OCI-LY1 (cell line): ENCODE data around the gene ZNF598.

ENCODE experiments used
- H2AFZ ChIP-seq: fragments of 200-600 bp; sonication (generic), shearing (Covaris generic); 2 replicates; pipeline ENCODE4 v1.6.0; 2014; ENCODE audit warnings: antibody characterized with exemption, mild to moderate bottlenecking, low read length
- H3F3A ChIP-seq: fragments of 200-600 bp; sonication (generic), shearing (Covaris generic); 2 replicates; pipeline ENCODE4 v1.6.0; 2014; ENCODE audit warnings: mild to moderate bottlenecking, antibody characterized with exemption, low read length, moderate library complexity; ENCODE audit not compliant: insufficient read depth
- H3K27ac ChIP-seq: fragments of 200-600 bp; sonication (generic); 2 replicates; pipeline ENCODE4 v1.5.1; 2014; ENCODE audit warnings: low read length, mixed run types, mild to moderate bottlenecking, low read depth; ENCODE audit not compliant: poor library complexity, severe bottlenecking
- H3K27me3 ChIP-seq: fragments of 200-600 bp; sonication (generic); 2 replicates; pipeline ENCODE4 v1.6.0; 2014; ENCODE audit warnings: antibody characterized with exemption, mild to moderate bottlenecking, low read length, moderate library complexity; ENCODE audit not compliant: insufficient read depth
- H3K36me3 ChIP-seq: fragments of 200-600 bp; sonication (generic); 2 replicates; pipeline ENCODE4 v1.6.1; 2014; ENCODE audit warnings: mild to moderate bottlenecking, antibody characterized with exemption, low read length, moderate library complexity, mixed read lengths; ENCODE audit not compliant: insufficient read depth
- H3K4me1 ChIP-seq: fragments of 200-600 bp; sonication (generic); 2 replicates; pipeline ENCODE4 v1.5.1; 2014; ENCODE audit warnings: mild to moderate bottlenecking, low read length, moderate library complexity; ENCODE audit not compliant: insufficient read depth, severe bottlenecking
- H3K4me2 ChIP-seq: fragments of 200-600 bp; sonication (generic), shearing (Covaris generic); 2 replicates; pipeline ENCODE4 v1.6.1; 2014; ENCODE audit warnings: low read length
- H3K4me3 ChIP-seq: fragments of 200-600 bp; sonication (generic); 2 replicates; pipeline ENCODE4 v1.5.1; 2014; ENCODE audit warnings: low read length, low read depth, mild to moderate bottlenecking, mixed read lengths; ENCODE audit not compliant: poor library complexity, severe bottlenecking
- H3K79me2 ChIP-seq: fragments of 200-600 bp; shearing (Covaris generic); 2 replicates; pipeline ENCODE4 v1.6.1; 2016; ENCODE audit warnings: mixed run types, low read length, mixed read lengths; ENCODE audit not compliant: insufficient read depth
- H3K9ac ChIP-seq: fragments of 200-600 bp; sonication (generic), shearing (Covaris generic); 2 replicates; pipeline ENCODE4 v1.6.1; 2014; ENCODE audit warnings: mild to moderate bottlenecking, low read length, mixed read lengths
- H3K9me2 ChIP-seq: fragments of 200-600 bp; sonication (generic), shearing (Covaris generic); 2 replicates; pipeline ENCODE4 v1.6.1; 2014; ENCODE audit warnings: low read depth, mild to moderate bottlenecking, low read length, mixed read lengths
- H3K9me3 ChIP-seq: fragments of 200-600 bp; shearing (Covaris generic); 2 replicates; pipeline ENCODE4 v1.6.1; 2014; ENCODE audit warnings: low read length, mixed read lengths
- H4K20me1 ChIP-seq: fragments of 200-600 bp; sonication (generic), shearing (Covaris generic); 2 replicates; pipeline ENCODE4 v1.6.0; 2016; ENCODE audit warnings: mild to moderate bottlenecking, low read length; ENCODE audit not compliant: insufficient read depth
- EZH2 ChIP-seq: fragments of 200-600 bp; sonication (generic), shearing (Covaris generic); IDR thresholded peaks from 2 replicates; pipeline ENCODE4 v1.8.0; 2017; ENCODE audit warnings: borderline replicate concordance, mixed run types, mild to moderate bottlenecking, antibody characterized with exemption, low read length, moderate library complexity, mixed read lengths
- TF ChIP-seq, protein P1 (sequence below): fragments of 200-600 bp; sonication (generic), shearing (Covaris generic); IDR thresholded peaks from 2 replicates; pipeline ENCODE4 v1.5.1; 2017; ENCODE audit warnings: mild to moderate bottlenecking, antibody characterized with exemption, low read length, moderate library complexity, mixed read lengths

The ZNF598 gene

DNA sequence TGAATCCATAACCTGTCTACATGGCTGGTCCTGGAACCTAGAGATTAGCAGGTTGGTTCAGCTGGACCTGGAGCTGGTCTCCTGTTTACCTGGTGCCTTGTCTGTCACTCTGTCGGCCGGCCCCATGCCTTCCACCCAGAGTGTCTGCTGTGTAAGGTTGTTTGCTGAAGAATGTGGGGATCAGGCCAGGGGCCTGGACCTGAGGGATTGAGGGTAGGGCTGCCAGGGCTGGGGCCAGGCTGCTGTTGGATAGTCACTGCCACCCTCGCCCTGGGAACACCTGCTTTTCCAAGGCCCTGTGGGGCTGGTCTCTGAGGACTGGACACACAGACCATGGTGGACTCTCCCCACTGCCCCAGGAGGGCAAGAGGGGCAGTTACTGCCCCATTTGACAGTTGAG is 18.5 kb upstream of the ZNF598 start:
- no peaks in the 10 kb centered on the region for H3K9me3 ChIP-seq
- no peak overlapping the region for H3K4me2 ChIP-seq
- peaks cover 28% of the 10 kb centered on the region for H3K27me3 ChIP-seq
- H2AFZ ChIP-seq = no peak overlapping the region
- H3K9ac ChIP-seq = no peak overlapping the region
- no peak overlapping the region for H3K4me3 ChIP-seq
- TF ChIP-seq EZH2 = no peak
- TF ChIP-seq, protein P1, sequence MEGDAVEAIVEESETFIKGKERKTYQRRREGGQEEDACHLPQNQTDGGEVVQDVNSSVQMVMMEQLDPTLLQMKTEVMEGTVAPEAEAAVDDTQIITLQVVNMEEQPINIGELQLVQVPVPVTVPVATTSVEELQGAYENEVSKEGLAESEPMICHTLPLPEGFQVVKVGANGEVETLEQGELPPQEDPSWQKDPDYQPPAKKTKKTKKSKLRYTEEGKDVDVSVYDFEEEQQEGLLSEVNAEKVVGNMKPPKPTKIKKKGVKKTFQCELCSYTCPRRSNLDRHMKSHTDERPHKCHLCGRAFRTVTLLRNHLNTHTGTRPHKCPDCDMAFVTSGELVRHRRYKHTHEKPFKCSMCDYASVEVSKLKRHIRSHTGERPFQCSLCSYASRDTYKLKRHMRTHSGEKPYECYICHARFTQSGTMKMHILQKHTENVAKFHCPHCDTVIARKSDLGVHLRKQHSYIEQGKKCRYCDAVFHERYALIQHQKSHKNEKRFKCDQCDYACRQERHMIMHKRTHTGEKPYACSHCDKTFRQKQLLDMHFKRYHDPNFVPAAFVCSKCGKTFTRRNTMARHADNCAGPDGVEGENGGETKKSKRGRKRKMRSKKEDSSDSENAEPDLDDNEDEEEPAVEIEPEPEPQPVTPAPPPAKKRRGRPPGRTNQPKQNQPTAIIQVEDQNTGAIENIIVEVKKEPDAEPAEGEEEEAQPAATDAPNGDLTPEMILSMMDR = no peak
- no peaks in the 10 kb centered on the region for H3K79me2 ChIP-seq
- no peaks in the 10 kb centered on the region for H3K36me3 ChIP-seq
- H3K4me1 ChIP-seq = peaks cover 10% of the 10 kb centered on the region
- no peaks in the 10 kb centered on the region for H3K9me2 ChIP-seq
- H4K20me1 ChIP-seq = no peaks in the 10 kb centered on the region
- H3F3A ChIP-seq = no peaks in the 10 kb centered on the region
- H3K27ac ChIP-seq = no peak overlapping the region

DNA sequence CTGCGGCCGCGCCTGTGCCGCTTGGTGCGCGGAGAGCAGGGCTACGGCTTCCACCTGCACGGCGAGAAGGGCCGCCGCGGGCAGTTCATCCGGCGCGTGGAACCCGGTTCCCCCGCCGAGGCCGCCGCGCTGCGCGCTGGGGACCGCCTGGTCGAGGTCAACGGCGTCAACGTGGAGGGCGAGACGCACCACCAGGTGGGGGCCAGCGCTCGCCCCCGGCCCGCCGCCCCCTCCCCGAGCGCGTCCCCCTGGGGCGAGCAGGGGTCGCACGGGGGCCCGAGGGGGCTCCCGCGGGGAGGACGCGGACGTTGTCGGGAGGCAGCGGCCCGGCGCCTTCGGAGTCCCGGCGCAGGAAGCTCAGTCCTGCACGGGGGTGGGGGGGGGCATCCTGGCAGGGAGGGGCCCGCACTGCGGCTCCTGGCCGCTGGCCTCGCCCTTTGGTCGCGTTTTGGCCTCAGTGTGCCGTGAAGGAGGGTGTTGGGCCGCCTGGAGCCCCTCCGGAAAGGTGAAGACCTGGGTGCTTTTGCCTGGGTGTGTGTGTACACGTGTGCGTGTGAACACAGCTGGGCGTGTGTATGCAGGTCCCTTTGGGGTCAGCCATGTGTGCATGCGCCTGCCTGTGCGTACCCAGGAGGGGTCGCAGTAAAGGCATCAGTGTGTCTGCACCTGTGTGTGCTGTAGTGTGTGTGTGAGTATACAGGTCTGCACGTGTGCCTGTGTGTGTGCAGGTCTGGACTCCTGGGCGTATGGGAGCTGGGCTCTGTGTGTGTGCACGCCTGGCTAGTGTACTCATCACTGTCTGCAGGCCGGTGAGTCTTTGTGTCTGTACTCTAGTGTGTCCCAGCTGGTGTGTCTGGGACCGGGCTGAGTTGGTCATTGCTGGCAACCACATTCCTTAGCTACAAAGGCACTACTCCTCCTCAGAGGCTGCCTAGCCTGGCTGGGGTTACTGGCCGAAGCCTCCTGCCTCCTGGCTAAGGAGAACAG is 17.7 kb upstream of the ZNF598 start:
- Histone ChIP-seq H3K9me2 (no peaks in the 10 kb centered on the region), H3K36me3 (no peaks in the 10 kb centered on the region), H3K4me1 (peaks cover 16% of the 10 kb centered on the region), H3K27me3 (peaks cover 28% of the 10 kb centered on the region), H3K79me2 (no peaks in the 10 kb centered on the region), H2AFZ (no peak overlapping the region), H3K9ac (no peak overlapping the region), H3K27ac (no peak overlapping the region), H3K4me2 (peak overlapping the region; percentile 48; the same call in 1 of the 2 replicates), H3K9me3 (no peaks in the 10 kb centered on the region), H4K20me1 (no peaks in the 10 kb centered on the region), H3F3A (no peaks in the 10 kb centered on the region), H3K4me3 (peak overlapping the region; percentile 47)
- TF ChIP-seq, protein P1 = no peak; the same call in 1 of the 2 replicates
- TF ChIP-seq EZH2 = no peak

DNA sequence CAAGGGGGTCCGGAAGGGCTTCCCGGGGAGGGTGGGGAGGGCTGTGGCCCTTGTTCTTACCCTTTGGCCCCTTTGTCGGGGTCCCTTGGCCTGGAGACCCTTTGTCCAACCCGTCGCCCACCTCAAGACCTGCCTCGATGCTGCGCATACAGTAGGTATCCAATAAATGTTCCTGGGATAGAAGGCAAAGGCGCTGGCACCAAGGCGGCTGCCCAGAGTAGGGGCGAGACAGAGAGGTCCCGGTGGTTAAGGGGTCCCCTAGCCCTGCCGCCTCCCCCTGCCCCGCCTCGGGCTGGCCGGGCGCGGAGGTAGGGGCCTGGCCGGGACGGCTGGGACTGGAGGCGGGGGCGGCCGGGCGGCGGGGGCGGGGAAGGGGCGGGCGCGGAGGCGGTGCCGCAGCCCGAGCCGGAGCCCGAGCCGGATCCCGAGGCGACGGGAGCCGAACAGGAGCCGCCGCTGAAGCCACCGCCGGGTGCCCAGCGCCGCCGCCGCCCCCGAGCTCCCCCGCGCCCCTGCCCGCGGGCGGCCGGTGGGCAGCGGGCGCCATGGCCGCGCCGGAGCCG is 16.9 kb upstream of the ZNF598 start, which contains the start of gene NHERF2:
TSS of gene NHERF2 (plus strand) at position 442 of the 563 bp plus-strand sequence. CDS start at position 546, 104 bp downstream.
- Histone ChIP-seq H3K36me3 (no peaks in the 10 kb centered on the region), H3K4me2 (peak within 1 kb of the TSS; percentile 48; the same call in 1 of the 2 replicates), H3K27me3 (peaks cover 28% of the 10 kb centered on the region), H3K9me2 (no peaks in the 10 kb centered on the region), H3K9me3 (no peaks in the 10 kb centered on the region), H3K4me1 (peaks cover 16% of the 10 kb centered on the region), H3K79me2 (no peaks in the 10 kb centered on the region), H2AFZ (no peak within 1 kb of the TSS), H3K9ac (no peak within 1 kb of the TSS), H3F3A (no peaks in the 10 kb centered on the region), H3K27ac (no peak within 1 kb of the TSS), H3K4me3 (peak within 1 kb of the TSS; percentile 47), H4K20me1 (no peaks in the 10 kb centered on the region)
- no peak for TF ChIP-seq EZH2
- TF ChIP-seq, protein P1 = no peak
